K562 (cell line): Measurements from ENCODE around the gene SCGB1A1. TPM values are rescaled to one million over a fixed set of nuclear protein-coding genes. Genes with fewer than 3 reads are reported as not detected.
A peak's percentile ranks its signal among the peaks of the same experiment; 100 is the strongest.

Experiments used
- ARID2 ChIP-seq: fragments of 450-650 bp; IDR thresholded peaks from 2 replicates; pipeline ENCODE4 v1.6.1; 2017; ENCODE audit warnings: antibody characterized with exemption, mild to moderate bottlenecking
- HDAC3 ChIP-seq: fragments of 450-650 bp; IDR thresholded peaks from 2 replicates; pipeline ENCODE4 v1.6.1; 2018; ENCODE audit warnings: borderline replicate concordance, mild to moderate bottlenecking, moderate library complexity; ENCODE audit not compliant: partially characterized antibody
- NCOR1 ChIP-seq: fragments of 450-650 bp; IDR thresholded peaks from 2 replicates; pipeline ENCODE4 v1.6.1; 2016; ENCODE audit warnings: mild to moderate bottlenecking, moderate library complexity
- NFATC3 ChIP-seq: fragments of 450-650 bp; IDR thresholded peaks from 2 replicates; pipeline ENCODE4 v1.6.1; 2017; ENCODE audit warnings: mild to moderate bottlenecking
- NFIC ChIP-seq: fragments of 450-650 bp; IDR thresholded peaks from 2 replicates; pipeline ENCODE4 v1.6.1; 2017; ENCODE audit warnings: mild to moderate bottlenecking, inconsistent platforms
- SMARCA4 ChIP-seq: fragments of 450-650 bp; IDR thresholded peaks from 2 replicates; pipeline ENCODE4 v1.6.1; 2016
- SNIP1 ChIP-seq: fragments of 450-650 bp; IDR thresholded peaks from 2 replicates; pipeline ENCODE4 v1.7.1; 2017; ENCODE audit warnings: low read depth, mild to moderate bottlenecking
- ZFX ChIP-seq: sonication (generic); formaldehyde crosslinking; IDR thresholded peaks from 2 replicates; pipeline ENCODE4 v1.8.0; 2022; ENCODE audit warnings: mild to moderate bottlenecking, missing genetic modification reagents, moderate library complexity
- ZNF347 ChIP-seq: fragments of 450-650 bp; formaldehyde crosslinking; IDR thresholded peaks from 2 replicates; pipeline ENCODE4 v1.4.0; 2020; ENCODE audit warnings: low read depth, mild to moderate bottlenecking, moderate library complexity
- ZNF445 ChIP-seq: fragments of 250-450 bp; sonication (Bioruptor Pico); IDR thresholded peaks from 2 replicates; pipeline ENCODE4 v1.4.0; 2020; ENCODE audit warnings: low read depth, mild to moderate bottlenecking, moderate library complexity
- polyA plus RNA-seq, 8 experiments: library from polyadenylated mRNA; depleted of rRNA in 4 of 8; stranded (reverse) in 5 of 8; unstranded in 3 of 8; fragments of >200 nt; fragmentation: Nextera tagmentation in 2 of 8; fragmentation: Illumina TruSeq in 1 of 8; extraction: Ambion mirVana in 2 of 8; extraction: Trizol in 1 of 8; gene quantifications; 2 replicates each; pipeline versions ENCODE4 v1.2.1 to v1.2.3, GENCODE V29; 2011 to 2014; ENCODE audit warnings: inconsistent platforms in 1 of 8, missing spikeins in 1 of 8
- total RNA-seq, 7 experiments: library from RNA; depleted of rRNA in 6 of 7; stranded (reverse); fragments of >200 nt in 6 of 7; fragmentation: Illumina TruSeq in 2 of 7; extraction: Trizol in 2 of 7; gene quantifications; 2 replicates each; pipeline versions ENCODE4 v1.2.1 to v1.2.3, GENCODE V29; 2011 to 2021; ENCODE audit warnings: low replicate concordance in 1 of 7
- TF ChIP-seq, protein P1 (sequence below): fragments of 250-450 bp; sonication (Bioruptor Pico); IDR thresholded peaks from 2 replicates; pipeline ENCODE4 v1.8.0; 2021; ENCODE audit warnings: moderate library complexity, mild to moderate bottlenecking, inconsistent platforms
- TF ChIP-seq, protein P2 (sequence below): sonication (generic); formaldehyde crosslinking; IDR thresholded peaks from 2 replicates; pipeline ENCODE4 v1.8.0; 2023; ENCODE audit warnings: mild to moderate bottlenecking, missing genetic modification reagents
- TF ChIP-seq, protein P3 (sequence below): sonication (generic); formaldehyde crosslinking; IDR thresholded peaks from 2 replicates; pipeline ENCODE4 v1.8.0; 2022; ENCODE audit warnings: missing genetic modification reagents, mild to moderate bottlenecking, borderline replicate concordance
- TF ChIP-seq, protein P4 (sequence below): fragments of 200-800 bp; sonication (Bioruptor generic); IDR thresholded peaks from 2 replicates; pipeline ENCODE4 v1.6.1; 2016; ENCODE audit warnings: missing genetic modification characterization, missing compliant biosample characterization
- TF ChIP-seq, protein P5 (sequence below): fragments of 250-450 bp; sonication (Bioruptor Pico); IDR thresholded peaks from 2 replicates; pipeline ENCODE4 v1.5.0; 2021

Gene SCGB1A1
- total and polyA plus RNA-seq, 9 of the 15 experiments (the other 6 are each of a cell fraction or from before 2014, with no cell fraction given), result 0.55 TPM; not detected in 8

DNA sequence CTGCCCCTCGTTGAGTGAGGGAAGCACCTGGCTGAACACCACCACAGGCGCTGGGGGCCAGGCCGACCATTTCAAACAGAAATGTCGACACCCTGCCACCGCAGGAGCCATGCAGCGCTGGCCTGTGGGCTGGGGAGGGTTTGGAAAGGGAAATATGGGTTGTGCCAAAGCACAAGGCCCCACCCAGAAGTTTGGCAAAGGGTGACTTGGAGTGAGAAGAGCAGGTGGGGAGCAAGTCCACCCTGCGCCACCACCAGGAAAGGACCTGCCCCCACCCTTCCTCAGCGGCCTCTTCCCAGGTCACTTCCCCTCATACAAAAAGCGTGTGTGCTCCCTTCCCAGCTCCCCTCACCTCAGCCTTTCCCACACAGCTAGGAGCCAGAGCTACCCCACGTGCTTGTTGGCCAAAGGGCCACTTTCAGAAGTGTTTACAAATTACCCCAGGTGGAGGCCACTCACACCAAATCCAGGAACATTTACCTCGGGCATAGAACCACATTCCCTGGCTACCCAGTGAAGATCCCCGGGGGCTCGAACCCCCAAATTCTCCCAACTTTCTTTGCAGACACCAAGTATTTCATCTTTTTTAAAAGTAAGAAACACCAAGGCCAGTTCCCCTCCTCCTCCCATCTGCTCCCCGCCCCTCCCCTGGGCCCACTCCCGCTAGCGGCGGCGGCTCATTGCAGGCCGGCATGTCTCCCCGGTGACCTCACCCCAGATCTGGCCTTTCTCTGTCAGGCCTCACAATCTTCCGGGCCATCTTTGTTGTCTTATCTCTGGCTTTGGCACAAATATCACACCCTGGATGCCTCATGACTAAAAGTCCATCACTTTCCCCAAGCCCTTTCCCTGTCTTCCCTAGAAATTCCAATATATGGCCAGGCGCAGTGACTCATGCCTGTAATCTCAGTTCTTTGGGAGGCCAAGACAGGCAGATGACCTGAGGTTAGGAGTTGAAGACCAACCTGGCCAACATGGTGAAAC is 20.5 kb upstream of the SCGB1A1 start (continued):
- TF ChIP-seq, protein P1, sequence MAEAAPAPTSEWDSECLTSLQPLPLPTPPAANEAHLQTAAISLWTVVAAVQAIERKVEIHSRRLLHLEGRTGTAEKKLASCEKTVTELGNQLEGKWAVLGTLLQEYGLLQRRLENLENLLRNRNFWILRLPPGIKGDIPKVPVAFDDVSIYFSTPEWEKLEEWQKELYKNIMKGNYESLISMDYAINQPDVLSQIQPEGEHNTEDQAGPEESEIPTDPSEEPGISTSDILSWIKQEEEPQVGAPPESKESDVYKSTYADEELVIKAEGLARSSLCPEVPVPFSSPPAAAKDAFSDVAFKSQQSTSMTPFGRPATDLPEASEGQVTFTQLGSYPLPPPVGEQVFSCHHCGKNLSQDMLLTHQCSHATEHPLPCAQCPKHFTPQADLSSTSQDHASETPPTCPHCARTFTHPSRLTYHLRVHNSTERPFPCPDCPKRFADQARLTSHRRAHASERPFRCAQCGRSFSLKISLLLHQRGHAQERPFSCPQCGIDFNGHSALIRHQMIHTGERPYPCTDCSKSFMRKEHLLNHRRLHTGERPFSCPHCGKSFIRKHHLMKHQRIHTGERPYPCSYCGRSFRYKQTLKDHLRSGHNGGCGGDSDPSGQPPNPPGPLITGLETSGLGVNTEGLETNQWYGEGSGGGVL (CRISPR knock-in tag), result no peak
- TF ChIP-seq ZFX (peak; percentile 76), ZNF347 (CRISPR knock-in tag) (no peak), NFIC (peak; percentile 52; the same call in 1 of the 2 replicates), NFATC3 (no peak), NCOR1 (peak; percentile 36), SMARCA4 (peak; percentile 89), SNIP1 (no peak), HDAC3 (no peak), ARID2 (no peak), ZNF445 (CRISPR knock-in tag) (no peak)
- TF ChIP-seq, protein P2, sequence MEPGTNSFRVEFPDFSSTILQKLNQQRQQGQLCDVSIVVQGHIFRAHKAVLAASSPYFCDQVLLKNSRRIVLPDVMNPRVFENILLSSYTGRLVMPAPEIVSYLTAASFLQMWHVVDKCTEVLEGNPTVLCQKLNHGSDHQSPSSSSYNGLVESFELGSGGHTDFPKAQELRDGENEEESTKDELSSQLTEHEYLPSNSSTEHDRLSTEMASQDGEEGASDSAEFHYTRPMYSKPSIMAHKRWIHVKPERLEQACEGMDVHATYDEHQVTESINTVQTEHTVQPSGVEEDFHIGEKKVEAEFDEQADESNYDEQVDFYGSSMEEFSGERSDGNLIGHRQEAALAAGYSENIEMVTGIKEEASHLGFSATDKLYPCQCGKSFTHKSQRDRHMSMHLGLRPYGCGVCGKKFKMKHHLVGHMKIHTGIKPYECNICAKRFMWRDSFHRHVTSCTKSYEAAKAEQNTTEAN (CRISPR knock-in tag), result no peak
- TF ChIP-seq, protein P3, sequence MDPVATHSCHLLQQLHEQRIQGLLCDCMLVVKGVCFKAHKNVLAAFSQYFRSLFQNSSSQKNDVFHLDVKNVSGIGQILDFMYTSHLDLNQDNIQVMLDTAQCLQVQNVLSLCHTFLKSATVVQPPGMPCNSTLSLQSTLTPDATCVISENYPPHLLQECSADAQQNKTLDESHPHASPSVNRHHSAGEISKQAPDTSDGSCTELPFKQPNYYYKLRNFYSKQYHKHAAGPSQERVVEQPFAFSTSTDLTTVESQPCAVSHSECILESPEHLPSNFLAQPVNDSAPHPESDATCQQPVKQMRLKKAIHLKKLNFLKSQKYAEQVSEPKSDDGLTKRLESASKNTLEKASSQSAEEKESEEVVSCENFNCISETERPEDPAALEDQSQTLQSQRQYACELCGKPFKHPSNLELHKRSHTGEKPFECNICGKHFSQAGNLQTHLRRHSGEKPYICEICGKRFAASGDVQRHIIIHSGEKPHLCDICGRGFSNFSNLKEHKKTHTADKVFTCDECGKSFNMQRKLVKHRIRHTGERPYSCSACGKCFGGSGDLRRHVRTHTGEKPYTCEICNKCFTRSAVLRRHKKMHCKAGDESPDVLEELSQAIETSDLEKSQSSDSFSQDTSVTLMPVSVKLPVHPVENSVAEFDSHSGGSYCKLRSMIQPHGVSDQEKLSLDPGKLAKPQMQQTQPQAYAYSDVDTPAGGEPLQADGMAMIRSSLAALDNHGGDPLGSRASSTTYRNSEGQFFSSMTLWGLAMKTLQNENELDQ (CRISPR knock-in tag), result no peak
- TF ChIP-seq, protein P4, sequence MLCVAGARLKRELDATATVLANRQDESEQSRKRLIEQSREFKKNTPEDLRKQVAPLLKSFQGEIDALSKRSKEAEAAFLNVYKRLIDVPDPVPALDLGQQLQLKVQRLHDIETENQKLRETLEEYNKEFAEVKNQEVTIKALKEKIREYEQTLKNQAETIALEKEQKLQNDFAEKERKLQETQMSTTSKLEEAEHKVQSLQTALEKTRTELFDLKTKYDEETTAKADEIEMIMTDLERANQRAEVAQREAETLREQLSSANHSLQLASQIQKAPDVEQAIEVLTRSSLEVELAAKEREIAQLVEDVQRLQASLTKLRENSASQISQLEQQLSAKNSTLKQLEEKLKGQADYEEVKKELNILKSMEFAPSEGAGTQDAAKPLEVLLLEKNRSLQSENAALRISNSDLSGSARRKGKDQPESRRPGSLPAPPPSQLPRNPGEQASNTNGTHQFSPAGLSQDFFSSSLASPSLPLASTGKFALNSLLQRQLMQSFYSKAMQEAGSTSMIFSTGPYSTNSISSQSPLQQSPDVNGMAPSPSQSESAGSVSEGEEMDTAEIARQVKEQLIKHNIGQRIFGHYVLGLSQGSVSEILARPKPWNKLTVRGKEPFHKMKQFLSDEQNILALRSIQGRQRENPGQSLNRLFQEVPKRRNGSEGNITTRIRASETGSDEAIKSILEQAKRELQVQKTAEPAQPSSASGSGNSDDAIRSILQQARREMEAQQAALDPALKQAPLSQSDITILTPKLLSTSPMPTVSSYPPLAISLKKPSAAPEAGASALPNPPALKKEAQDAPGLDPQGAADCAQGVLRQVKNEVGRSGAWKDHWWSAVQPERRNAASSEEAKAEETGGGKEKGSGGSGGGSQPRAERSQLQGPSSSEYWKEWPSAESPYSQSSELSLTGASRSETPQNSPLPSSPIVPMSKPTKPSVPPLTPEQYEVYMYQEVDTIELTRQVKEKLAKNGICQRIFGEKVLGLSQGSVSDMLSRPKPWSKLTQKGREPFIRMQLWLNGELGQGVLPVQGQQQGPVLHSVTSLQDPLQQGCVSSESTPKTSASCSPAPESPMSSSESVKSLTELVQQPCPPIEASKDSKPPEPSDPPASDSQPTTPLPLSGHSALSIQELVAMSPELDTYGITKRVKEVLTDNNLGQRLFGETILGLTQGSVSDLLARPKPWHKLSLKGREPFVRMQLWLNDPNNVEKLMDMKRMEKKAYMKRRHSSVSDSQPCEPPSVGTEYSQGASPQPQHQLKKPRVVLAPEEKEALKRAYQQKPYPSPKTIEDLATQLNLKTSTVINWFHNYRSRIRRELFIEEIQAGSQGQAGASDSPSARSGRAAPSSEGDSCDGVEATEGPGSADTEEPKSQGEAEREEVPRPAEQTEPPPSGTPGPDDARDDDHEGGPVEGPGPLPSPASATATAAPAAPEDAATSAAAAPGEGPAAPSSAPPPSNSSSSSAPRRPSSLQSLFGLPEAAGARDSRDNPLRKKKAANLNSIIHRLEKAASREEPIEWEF (CRISPR knock-in tag), result no peak
- TF ChIP-seq, protein P5, sequence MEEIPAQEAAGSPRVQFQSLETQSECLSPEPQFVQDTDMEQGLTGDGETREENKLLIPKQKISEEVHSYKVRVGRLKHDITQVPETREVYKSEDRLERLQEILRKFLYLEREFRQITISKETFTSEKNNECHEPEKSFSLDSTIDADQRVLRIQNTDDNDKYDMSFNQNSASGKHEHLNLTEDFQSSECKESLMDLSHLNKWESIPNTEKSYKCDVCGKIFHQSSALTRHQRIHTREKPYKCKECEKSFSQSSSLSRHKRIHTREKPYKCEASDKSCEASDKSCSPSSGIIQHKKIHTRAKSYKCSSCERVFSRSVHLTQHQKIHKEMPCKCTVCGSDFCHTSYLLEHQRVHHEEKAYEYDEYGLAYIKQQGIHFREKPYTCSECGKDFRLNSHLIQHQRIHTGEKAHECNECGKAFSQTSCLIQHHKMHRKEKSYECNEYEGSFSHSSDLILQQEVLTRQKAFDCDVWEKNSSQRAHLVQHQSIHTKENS (CRISPR knock-in tag), result no peak
